Epithelial cell of esophagus (primary cell): ENCODE results near the gene MRPL14.

ENCODE experiments used
- DNase-seq: peaks from one replicate; pipeline ENCODE4 v3.0.0; 2010; ENCODE audit warnings: low read depth
- H3K4me3 ChIP-seq: 2 replicates; pipeline ENCODE4 v1.5.1; 2011; ENCODE audit warnings: mild to moderate bottlenecking, low read length, control low read depth
- CTCF ChIP-seq: IDR thresholded peaks from 2 replicates; pipeline ENCODE4 v1.5.1; 2011; ENCODE audit warnings: low read depth, mild to moderate bottlenecking, low read length, control low read depth, inconsistent platforms; ENCODE audit not compliant: insufficient read depth; ENCODE audit errors: missing control alignments

The MRPL14 gene

GRCh38 chr6:44115866-44116265 lies 11.4 kb downstream of the MRPL14 start:
- DNase-seq: peak; percentile 93
- TF ChIP-seq CTCF: no peak
- no peak overlapping the region for H3K4me3 ChIP-seq

GRCh38 chr6:44113414-44113813 lies 13.8 kb downstream of the MRPL14 start:
- TF ChIP-seq CTCF: peak; percentile 27
- H3K4me3 ChIP-seq: no peak overlapping the region
- DNase-seq: no peak

- no peak overlapping the region for H3K4me3 ChIP-seq
- no peak for TF ChIP-seq CTCF
- no peak for DNase-seq
These were observed 15.5 kb downstream of the MRPL14 start for GRCh38 chr6:44111434-44112417.

- TF ChIP-seq CTCF: no peak
- no peak overlapping the region for H3K4me3 ChIP-seq
These were observed 16.3 kb downstream of the MRPL14 start for GRCh38 chr6:44110966-44111365.

GRCh38 chr6:44110005-44110676 lies 17.1 kb downstream of the MRPL14 start:
- DNase-seq: no peak
- TF ChIP-seq CTCF: no peak
- no peak overlapping the region for H3K4me3 ChIP-seq

More at GRCh38 chr6:44110966-44111365, 16.3 kb downstream of the MRPL14 start:
- no peak for DNase-seq

- no peak overlapping the region for H3K4me3 ChIP-seq
- no peak for TF ChIP-seq CTCF
- DNase-seq: no peak
These were observed 18.0 kb downstream of the MRPL14 start for GRCh38 chr6:44109212-44109611.

- H3K4me3 ChIP-seq: no peak overlapping the region
- no peak for TF ChIP-seq CTCF
- DNase-seq: no peak
These were observed 18.8 kb downstream of the MRPL14 start for GRCh38 chr6:44108471-44108870.
